Astrocyte (in vitro differentiated cells and primary cell): Measurements from ENCODE around the gene FLRT2. TPM values are rescaled to one million over a fixed set of nuclear protein-coding genes. Genes with fewer than 3 reads are reported as not detected.

ENCODE experiments used
- DNase-seq: peaks from one replicate; pipeline ENCODE4 v3.0.0-alpha.2; 2010; ENCODE audit warnings: low read depth
- FAIRE-seq: peaks from 2 replicates; lab custom pipeline; 2011; peaks lifted over from hg19 to GRCh38; lab: Jason Lieb, UNC
- H2AFZ ChIP-seq: 2 replicates; pipeline ENCODE4 v1.6.0; 2012; ENCODE audit warnings: low read depth, low read length, inconsistent platforms
- H3K27ac ChIP-seq: 2 replicates; pipeline ENCODE4 v1.5.1; 2011; ENCODE audit warnings: low read depth, low read length, inconsistent platforms
- H3K27me3 ChIP-seq: 2 replicates; pipeline ENCODE4 v1.6.0; 2011; ENCODE audit warnings: low read length, inconsistent platforms; ENCODE audit not compliant: insufficient read depth
- H3K36me3 ChIP-seq: 2 replicates; pipeline ENCODE4 v1.5.1; 2011; ENCODE audit warnings: low read length, inconsistent platforms; ENCODE audit not compliant: insufficient read depth
- H3K4me1 ChIP-seq: 2 replicates; pipeline ENCODE4 v1.5.1; 2011; ENCODE audit warnings: low read length, inconsistent platforms; ENCODE audit not compliant: insufficient read depth
- H3K4me2 ChIP-seq: 2 replicates; pipeline ENCODE4 v1.6.0; 2012; ENCODE audit warnings: low read length, inconsistent platforms
- H3K4me3 ChIP-seq: 2 replicates; pipeline ENCODE4 v1.5.1; 2011; ENCODE audit warnings: low read depth, mild to moderate bottlenecking, low read length, inconsistent platforms; ENCODE audit not compliant: insufficient read depth
- H3K79me2 ChIP-seq: 2 replicates; pipeline ENCODE4 v1.6.0; 2012; ENCODE audit warnings: mild to moderate bottlenecking, low read length, inconsistent platforms; ENCODE audit not compliant: insufficient read depth
- H3K9ac ChIP-seq: 2 replicates; pipeline ENCODE4 v1.6.0; 2012; ENCODE audit warnings: mild to moderate bottlenecking, low read length, inconsistent platforms
- H3K9me3 ChIP-seq: 2 replicates; pipeline ENCODE4 v1.5.1; 2012; ENCODE audit warnings: low read depth, mild to moderate bottlenecking, low read length, inconsistent platforms; ENCODE audit not compliant: insufficient read depth
- H4K20me1 ChIP-seq: 2 replicates; pipeline ENCODE4 v1.6.0; 2012; ENCODE audit warnings: low read length, inconsistent platforms; ENCODE audit not compliant: insufficient read depth
- H3K27ac Mint-ChIP-seq: one replicate; pipeline ENCODE4 v1.8.0; 2021; ENCODE audit warnings: mild to moderate bottlenecking, mixed read lengths; ENCODE audit not compliant: unreplicated experiment
- H3K27me3 Mint-ChIP-seq: one replicate; pipeline ENCODE4 v1.8.0; 2021; ENCODE audit warnings: low read depth, mixed read lengths; ENCODE audit not compliant: unreplicated experiment
- H3K36me3 Mint-ChIP-seq: one replicate; pipeline ENCODE4 v1.8.0; 2021; ENCODE audit warnings: low read depth, mixed read lengths; ENCODE audit not compliant: unreplicated experiment
- H3K4me1 Mint-ChIP-seq: one replicate; pipeline ENCODE4 v1.8.0; 2021; ENCODE audit warnings: low read depth, mixed read lengths; ENCODE audit not compliant: unreplicated experiment
- H3K4me3 Mint-ChIP-seq: one replicate; pipeline ENCODE4 v1.8.0; 2021; ENCODE audit warnings: mild to moderate bottlenecking, moderate library complexity, mixed read lengths; ENCODE audit not compliant: unreplicated experiment
- H3K9me3 Mint-ChIP-seq: one replicate; pipeline ENCODE4 v1.8.0; 2021; ENCODE audit warnings: mild to moderate bottlenecking, mixed read lengths; ENCODE audit not compliant: unreplicated experiment
- EZH2 ChIP-seq: IDR thresholded peaks from 2 replicates; pipeline ENCODE4 v1.6.1; 2012; ENCODE audit warnings: mild to moderate bottlenecking, low read length, inconsistent platforms; ENCODE audit not compliant: insufficient read depth
- total RNA-seq: library from RNA; stranded (reverse); gene quantifications from 2 replicates; pipeline ENCODE4 v1.2.1, GENCODE V29; 2021
- TF ChIP-seq, protein P1 (sequence below): IDR thresholded peaks from 2 replicates; pipeline ENCODE4 v1.5.1; 2011; ENCODE audit warnings: low read depth, mild to moderate bottlenecking, inconsistent platforms, low read length, moderate library complexity; ENCODE audit not compliant: insufficient read depth

The FLRT2 gene
- total RNA-seq, 1 donor from 2014 or later: 227 TPM

DNA sequence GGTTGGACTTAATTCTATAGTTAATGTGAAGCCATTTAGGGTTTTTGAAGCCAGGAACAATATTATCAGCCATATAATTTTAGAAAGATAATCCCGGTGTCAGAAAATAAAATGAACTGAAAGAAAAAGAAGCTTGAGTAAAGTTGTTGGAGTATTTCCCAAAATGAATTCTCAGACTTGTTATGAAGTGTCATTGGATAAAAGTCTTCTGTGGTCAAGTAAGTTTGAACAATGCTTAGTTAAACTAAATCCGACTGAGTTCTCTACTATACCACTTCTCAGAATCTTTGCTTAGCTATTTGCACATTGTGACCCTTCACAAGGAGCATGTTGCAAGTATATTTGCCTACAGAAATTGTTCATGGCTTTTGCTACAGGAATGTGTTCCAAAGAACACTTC, 17.5 kb upstream of the FLRT2 start:
- FAIRE-seq (peak; percentile 5), DNase-seq (no peak)
- Histone ChIP-seq H3K4me3 (no peak overlapping the region), H3K79me2 (no peaks in the 10 kb centered on the region), H4K20me1 (no peaks in the 10 kb centered on the region), H3K9ac (no peak overlapping the region), H3K27me3 (no peaks in the 10 kb centered on the region), H3K9me3 (no peaks in the 10 kb centered on the region), H3K4me1 (peaks cover 6% of the 10 kb centered on the region), H3K27ac (no peak overlapping the region), H2AFZ (no peak overlapping the region), H3K36me3 (no peaks in the 10 kb centered on the region), H3K4me2 (no peak overlapping the region)
- H3K36me3 Mint-ChIP-seq: no peaks in the 10 kb centered on the region
- H3K27ac Mint-ChIP-seq: no peak overlapping the region
- H3K9me3 Mint-ChIP-seq: peaks cover 3% of the 10 kb centered on the region
- no peaks in the 10 kb centered on the region for H3K27me3 Mint-ChIP-seq
- TF ChIP-seq EZH2: no peak
- TF ChIP-seq, protein P1, sequence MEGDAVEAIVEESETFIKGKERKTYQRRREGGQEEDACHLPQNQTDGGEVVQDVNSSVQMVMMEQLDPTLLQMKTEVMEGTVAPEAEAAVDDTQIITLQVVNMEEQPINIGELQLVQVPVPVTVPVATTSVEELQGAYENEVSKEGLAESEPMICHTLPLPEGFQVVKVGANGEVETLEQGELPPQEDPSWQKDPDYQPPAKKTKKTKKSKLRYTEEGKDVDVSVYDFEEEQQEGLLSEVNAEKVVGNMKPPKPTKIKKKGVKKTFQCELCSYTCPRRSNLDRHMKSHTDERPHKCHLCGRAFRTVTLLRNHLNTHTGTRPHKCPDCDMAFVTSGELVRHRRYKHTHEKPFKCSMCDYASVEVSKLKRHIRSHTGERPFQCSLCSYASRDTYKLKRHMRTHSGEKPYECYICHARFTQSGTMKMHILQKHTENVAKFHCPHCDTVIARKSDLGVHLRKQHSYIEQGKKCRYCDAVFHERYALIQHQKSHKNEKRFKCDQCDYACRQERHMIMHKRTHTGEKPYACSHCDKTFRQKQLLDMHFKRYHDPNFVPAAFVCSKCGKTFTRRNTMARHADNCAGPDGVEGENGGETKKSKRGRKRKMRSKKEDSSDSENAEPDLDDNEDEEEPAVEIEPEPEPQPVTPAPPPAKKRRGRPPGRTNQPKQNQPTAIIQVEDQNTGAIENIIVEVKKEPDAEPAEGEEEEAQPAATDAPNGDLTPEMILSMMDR: no peak
- no peak overlapping the region for H3K4me3 Mint-ChIP-seq
- H3K4me1 Mint-ChIP-seq: peaks cover 6% of the 10 kb centered on the region

DNA sequence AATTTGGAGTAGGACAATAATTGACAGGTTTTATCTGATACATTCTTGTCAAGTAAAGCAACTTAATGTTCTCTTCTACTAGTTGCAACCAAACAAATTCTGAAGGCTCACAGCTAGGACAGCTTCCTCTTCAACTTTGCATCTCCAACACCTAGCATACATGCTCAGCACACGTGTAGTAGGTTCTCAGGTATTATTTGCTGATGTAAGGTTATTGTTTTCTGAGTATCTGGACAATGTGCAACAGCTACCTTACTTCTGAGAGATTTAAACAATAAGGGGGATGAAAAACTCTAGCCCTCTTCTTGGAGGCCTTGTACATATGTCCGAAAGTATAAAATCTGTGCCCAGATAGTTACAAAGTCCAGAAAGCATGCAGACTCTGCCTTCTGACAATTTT, 15.5 kb upstream of the FLRT2 start:
- no peaks in the 10 kb centered on the region for H3K36me3 ChIP-seq

More for the DNA sequence above, 15.5 kb upstream of the FLRT2 start:
- Histone ChIP-seq H3K4me3 (no peak overlapping the region), H4K20me1 (no peaks in the 10 kb centered on the region), H3K79me2 (no peaks in the 10 kb centered on the region), H3K4me1 (peaks cover 6% of the 10 kb centered on the region), H3K9me3 (no peaks in the 10 kb centered on the region), H3K27ac (no peak overlapping the region), H3K4me2 (no peak overlapping the region), H3K9ac (no peak overlapping the region), H2AFZ (no peak overlapping the region), H3K27me3 (no peaks in the 10 kb centered on the region)
- Mint-ChIP-seq H3K27ac (no peak overlapping the region), H3K9me3 (peaks cover 3% of the 10 kb centered on the region), H3K4me1 (peaks cover 6% of the 10 kb centered on the region), H3K4me3 (no peak overlapping the region), H3K27me3 (no peaks in the 10 kb centered on the region), H3K36me3 (no peaks in the 10 kb centered on the region)
- TF ChIP-seq, protein P1: no peak
- no peak for TF ChIP-seq EZH2
- FAIRE-seq (no peak), DNase-seq (no peak)
